Activated CD4-positive, alpha-beta T cell treated with anti-CD3 and anti-CD28 coated beads for 1 hour (primary cell): Measurements from ENCODE around the gene KCNQ1OT1.

Experiments used
- DNase-seq: peaks from one replicate; pipeline ENCODE4 v3.0.0-alpha.2; 2020

Gene KCNQ1OT1

GRCh38 chr11:2685566-2686359 is 14.0 kb downstream of the KCNQ1OT1 start:
- no peak for DNase-seq

DNA sequence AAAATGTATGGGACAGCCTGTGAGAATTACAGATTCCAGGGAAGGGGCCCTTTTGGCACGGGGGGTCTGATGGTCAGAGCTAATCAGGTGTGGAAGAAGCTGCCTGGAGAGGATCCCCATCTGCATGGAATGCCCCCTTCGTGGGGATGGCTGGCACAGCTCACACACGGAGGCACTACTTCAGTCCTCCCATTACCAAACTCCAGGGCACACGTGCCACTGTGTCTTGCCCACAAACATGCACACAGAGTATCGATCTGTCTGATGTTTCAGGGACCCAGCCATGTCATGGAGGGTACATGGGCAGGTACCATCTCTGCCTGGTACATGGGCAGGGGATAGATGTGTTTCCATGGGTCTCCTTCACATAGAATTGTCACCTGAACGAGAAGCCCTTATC is 14.7 kb downstream of the KCNQ1OT1 start:
- DNase-seq = no peak

DNA sequence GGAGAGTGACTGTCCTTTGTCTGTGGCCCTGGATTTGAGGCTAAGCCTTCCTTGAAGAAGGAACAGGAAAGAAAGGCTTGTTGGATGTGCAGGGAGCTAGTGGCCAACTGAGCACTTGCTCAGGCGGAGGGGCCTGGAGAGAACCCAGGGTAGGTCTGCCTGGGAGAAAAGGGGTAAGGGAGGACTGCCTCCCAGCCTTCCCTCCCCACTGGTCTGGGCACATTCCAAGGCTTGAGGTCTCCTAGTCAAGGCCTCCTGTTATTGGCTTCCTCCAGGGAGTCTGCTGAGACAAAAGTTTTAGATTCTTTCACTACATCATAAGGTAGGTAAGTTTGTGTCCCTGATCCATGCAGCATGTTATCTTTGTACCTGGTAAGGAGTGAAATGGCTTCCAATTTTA is 15.2 kb downstream of the KCNQ1OT1 start:
- no peak for DNase-seq

- no peak for DNase-seq
Observed at GRCh38 chr11:2683806-2684205, 16.0 kb downstream of the KCNQ1OT1 start.

GRCh38 chr11:2681408-2682145 is 18.2 kb downstream of the KCNQ1OT1 start:
- no peak for DNase-seq

GRCh38 chr11:2679011-2679676 is 20.6 kb downstream of the KCNQ1OT1 start:
- DNase-seq = no peak

DNA sequence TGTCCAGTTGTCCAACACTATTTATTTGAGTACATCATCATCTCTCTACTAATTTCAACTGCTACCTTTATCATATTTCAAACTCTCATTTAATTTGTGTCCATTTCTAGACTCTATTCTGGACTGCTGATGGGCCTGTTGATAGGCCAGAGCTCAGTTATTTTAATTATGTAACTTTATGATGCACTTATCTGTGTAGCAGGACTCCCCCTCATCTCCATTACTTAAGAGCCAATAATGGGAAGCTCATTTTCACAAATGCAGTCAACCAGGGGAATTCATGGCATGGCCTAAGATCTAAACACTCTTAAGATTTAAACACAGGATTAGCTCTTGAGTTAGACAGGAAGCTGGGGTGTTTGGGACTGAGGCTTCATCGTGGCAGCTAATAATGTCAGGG is 21.4 kb downstream of the KCNQ1OT1 start:
- DNase-seq = no peak

GRCh38 chr11:2677127-2677526 is 22.7 kb downstream of the KCNQ1OT1 start:
- no peak for DNase-seq

- DNase-seq = no peak
Observed at GRCh38 chr11:2675540-2675939, 24.3 kb downstream of the KCNQ1OT1 start.

- DNase-seq = no peak
Observed at GRCh38 chr11:2674658-2675131, 25.1 kb downstream of the KCNQ1OT1 start.

DNA sequence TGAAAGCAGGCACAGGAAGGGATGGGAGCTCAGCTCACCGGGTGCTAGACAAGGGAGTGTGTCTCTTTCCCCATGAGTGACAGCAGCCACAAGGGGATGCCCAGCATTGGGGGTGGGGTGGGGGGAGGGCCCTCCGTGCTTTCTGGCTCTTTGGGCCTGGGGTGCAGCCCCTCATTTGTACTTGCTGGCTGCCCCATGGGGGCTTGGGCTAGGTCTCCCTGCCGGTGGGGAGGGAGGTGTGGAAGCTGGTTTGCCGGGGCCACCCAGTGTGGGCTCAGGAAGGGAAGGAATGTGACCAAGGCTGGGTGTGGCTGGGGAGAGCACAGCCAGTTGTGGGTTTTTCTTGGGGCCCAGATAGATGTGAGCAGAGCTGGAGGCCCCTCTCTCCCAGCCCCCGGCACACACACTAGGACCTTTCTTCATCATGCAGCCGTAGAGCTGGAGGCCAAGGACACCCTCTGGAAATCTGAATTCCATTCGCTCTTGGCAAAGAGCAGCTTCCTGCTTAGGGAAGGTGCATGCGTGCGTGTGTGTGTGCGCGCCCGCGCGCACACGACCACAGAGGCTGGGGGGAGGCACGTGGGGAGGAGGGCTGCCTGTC is 25.8 kb downstream of the KCNQ1OT1 start:
- DNase-seq = peak; percentile 6

- DNase-seq = peak; percentile 4
Observed at GRCh38 chr11:2673250-2673610, 26.6 kb downstream of the KCNQ1OT1 start.

GRCh38 chr11:2672553-2673249 is 27.1 kb downstream of the KCNQ1OT1 start:
- DNase-seq = no peak

DNA sequence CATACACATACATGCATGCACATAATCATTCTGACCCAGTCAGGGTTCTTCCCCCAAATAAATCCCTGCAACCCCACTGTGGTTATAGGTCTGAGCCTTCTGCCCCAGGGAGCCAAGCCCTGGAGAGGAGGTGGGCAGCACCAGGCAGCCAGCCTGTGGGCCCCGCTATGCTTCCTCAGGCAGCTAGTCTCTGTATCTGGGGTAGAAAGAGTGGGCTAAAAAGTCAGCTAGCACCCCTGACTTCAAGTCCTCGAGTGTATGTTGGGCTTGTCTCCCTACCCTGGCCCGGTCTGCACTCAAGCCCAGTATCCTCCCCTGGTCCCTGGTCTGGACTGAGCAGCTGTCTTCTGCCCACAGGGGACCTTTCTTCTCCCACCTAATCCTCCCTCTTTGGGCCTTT is 28.0 kb downstream of the KCNQ1OT1 start:
- peak; percentile 4 for DNase-seq

DNA sequence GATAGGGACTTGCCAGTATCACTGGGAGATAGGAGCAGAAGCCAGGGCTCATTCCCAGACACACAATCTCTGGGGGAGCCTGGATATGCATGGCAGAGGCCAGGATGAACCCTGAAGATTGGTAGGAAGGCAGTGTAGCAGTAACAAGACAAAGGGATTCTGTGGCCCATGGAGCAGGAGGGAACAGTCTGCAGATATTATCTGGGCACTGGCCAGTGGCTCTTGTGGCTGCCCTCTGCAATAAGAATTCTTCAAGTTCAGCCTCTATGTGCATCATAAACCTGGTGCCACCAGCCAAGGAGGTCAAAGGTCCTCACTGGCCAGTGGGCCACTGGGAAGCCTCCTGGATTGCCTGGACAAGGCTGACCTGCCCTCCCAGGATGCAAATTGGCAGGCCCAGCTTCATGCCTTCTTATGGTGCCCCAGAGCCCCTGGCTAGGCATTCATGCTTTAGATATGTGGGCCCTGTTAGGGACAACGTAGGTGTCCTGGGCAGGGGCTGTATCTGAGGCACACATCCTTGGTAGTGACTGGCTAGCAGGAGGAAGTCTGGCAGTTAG is 29.2 kb downstream of the KCNQ1OT1 start:
- no peak for DNase-seq

DNA sequence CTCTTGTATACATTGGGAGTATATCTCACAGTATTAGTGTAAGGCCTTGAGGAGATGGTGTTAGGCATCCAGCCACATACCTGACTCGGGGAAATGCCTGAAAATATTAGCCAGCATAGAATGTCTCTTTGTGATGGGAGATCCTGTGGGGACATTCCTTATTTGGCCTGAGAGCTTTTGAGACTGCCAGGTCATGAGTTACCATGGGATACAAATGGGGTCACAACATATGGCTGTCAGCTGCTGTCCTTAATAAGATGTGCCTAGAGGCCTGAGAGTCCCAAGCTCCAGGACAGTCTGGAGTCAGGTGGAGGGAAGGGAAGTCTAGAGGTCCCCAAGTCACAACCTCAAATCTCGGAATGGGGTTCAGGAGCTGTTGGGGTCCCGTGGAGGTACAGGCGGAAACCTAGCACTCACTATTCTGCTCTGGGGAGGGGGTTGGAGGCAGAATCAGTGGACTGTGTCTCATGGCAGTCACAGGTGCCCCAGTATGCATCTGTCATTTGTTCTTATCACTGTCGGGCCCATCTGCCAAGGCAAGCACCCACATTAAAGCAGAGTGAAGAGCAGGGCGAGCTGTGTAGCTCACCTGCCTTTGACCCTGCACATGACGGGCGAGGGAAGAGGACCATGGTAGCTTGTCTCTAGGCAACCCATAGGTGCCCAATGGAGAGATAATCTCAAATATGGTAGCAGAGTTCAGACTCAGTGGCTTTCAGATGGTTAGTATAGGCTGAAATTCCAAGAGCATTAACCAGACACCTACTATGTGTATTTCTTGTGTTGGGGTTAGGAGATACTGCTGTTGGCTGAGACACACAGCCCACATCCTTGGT is 29.9 kb downstream of the KCNQ1OT1 start:
- no peak for DNase-seq

- DNase-seq = no peak
Observed at GRCh38 chr11:2668876-2669275, 30.9 kb downstream of the KCNQ1OT1 start.

DNA sequence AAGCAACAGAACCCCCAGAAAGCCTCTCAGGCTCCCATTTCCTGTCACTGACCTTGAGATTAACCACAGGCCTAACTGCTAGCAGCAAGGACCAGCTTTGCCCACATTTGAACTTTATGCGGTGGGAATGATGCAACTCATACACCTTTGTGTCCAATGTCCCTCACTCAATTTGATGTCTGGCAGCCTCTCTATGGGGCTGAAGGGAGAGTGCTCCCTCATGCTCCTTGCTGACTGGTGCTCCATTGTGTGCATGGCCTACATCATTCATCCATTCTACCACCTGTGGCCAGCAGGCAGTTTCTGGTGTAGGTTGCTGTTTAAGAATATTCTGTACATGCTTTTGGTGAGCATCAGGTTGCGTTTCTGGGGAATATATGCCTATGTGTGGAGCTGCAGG is 31.9 kb downstream of the KCNQ1OT1 start:
- no peak for DNase-seq

- no peak for DNase-seq
Observed at GRCh38 chr11:2666828-2667570, 32.8 kb downstream of the KCNQ1OT1 start.

DNA sequence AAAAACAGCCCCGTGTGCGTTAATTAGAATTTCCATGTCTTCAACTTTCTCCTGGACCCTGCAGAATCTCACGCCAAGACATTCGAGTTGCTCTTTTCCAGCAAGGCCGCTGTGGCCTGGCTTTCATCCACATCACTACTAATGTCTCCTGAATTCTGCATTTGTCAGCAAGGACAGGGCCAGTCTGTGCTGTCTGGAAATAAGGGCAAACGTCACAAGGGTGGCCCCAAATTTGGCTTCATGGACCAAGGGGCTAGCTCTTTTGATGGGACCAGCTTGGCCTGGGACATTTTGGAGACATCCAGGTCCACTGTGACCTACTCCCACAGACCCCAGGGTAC is 33.4 kb downstream of the KCNQ1OT1 start:
- DNase-seq = no peak
